GM12878 (cell line): ENCODE results near the gene BMP8B.

Experiments
- EZH2 ChIP-seq: IDR thresholded peaks from 2 replicates; pipeline ENCODE4 v1.6.1; 2012; ENCODE audit warnings: low read depth, mild to moderate bottlenecking, control low read depth, inconsistent platforms, low read length, borderline replicate concordance; ENCODE audit not compliant: control insufficient read depth
- MXI1 ChIP-seq: fragments of 150-350 bp; IDR thresholded peaks from 2 replicates; pipeline ENCODE4 v1.6.1; 2011; ENCODE audit warnings: low read depth, mild to moderate bottlenecking, inconsistent platforms, low read length, improper control_type of control experiment
- NFIC ChIP-seq: IDR thresholded peaks from 2 replicates; pipeline ENCODE4 v1.6.1; 2012; ENCODE audit warnings: low read depth, mild to moderate bottlenecking, inconsistent platforms, low read length, moderate library complexity
- NR2C1 ChIP-seq: fragments of 450-650 bp; IDR thresholded peaks from 2 replicates; pipeline ENCODE4 v1.6.1; 2017; ENCODE audit warnings: antibody characterized with exemption, mild to moderate bottlenecking, moderate library complexity
- POLR2AphosphoS5 ChIP-seq: IDR thresholded peaks from 2 replicates; pipeline ENCODE4 v1.6.1; 2011; ENCODE audit warnings: mild to moderate bottlenecking, low read length, inconsistent platforms
- RELB ChIP-seq: fragments of 450-650 bp; IDR thresholded peaks from 2 replicates; pipeline ENCODE4 v1.6.1; 2017; ENCODE audit warnings: low read depth, mild to moderate bottlenecking, moderate library complexity
- YY1 ChIP-seq: IDR thresholded peaks from 2 replicates; pipeline ENCODE4 v1.6.1; 2011; ENCODE audit warnings: low read depth, mild to moderate bottlenecking, low read length
- TF ChIP-seq, protein P1 (sequence below): fragments of 150-350 bp; IDR thresholded peaks from 2 replicates; pipeline ENCODE4 v1.6.1; 2016; ENCODE audit warnings: low read depth, low read length

DNA sequence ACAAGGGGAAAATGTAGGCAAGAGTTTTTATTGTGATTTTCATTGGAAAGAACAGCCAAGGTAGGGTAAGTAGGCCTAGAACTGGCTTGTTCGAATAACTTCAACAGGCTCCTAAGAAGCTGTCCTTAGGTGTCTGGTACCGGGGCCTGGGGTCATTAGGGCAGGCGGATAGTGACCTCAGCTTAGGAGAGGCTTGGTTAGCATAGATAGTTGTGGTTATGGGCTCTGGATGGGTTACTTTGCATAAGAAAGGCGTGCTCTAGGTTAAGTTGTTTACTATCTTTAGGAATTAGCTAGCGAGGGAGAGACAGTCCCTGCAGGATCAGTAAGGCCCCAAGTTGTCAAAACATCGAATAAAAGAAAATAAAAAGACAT, 76.7 kb downstream of the BMP8B start:
- TF ChIP-seq YY1: no peak
- no peak for TF ChIP-seq RELB
- TF ChIP-seq POLR2AphosphoS5: no peak
- no peak for TF ChIP-seq NFIC
- TF ChIP-seq NR2C1: no peak
- TF ChIP-seq, protein P1, sequence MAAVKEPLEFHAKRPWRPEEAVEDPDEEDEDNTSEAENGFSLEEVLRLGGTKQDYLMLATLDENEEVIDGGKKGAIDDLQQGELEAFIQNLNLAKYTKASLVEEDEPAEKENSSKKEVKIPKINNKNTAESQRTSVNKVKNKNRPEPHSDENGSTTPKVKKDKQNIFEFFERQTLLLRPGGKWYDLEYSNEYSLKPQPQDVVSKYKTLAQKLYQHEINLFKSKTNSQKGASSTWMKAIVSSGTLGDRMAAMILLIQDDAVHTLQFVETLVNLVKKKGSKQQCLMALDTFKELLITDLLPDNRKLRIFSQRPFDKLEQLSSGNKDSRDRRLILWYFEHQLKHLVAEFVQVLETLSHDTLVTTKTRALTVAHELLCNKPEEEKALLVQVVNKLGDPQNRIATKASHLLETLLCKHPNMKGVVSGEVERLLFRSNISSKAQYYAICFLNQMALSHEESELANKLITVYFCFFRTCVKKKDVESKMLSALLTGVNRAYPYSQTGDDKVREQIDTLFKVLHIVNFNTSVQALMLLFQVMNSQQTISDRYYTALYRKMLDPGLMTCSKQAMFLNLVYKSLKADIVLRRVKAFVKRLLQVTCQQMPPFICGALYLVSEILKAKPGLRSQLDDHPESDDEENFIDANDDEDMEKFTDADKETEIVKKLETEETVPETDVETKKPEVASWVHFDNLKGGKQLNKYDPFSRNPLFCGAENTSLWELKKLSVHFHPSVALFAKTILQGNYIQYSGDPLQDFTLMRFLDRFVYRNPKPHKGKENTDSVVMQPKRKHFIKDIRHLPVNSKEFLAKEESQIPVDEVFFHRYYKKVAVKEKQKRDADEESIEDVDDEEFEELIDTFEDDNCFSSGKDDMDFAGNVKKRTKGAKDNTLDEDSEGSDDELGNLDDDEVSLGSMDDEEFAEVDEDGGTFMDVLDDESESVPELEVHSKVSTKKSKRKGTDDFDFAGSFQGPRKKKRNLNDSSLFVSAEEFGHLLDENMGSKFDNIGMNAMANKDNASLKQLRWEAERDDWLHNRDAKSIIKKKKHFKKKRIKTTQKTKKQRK: no peak
- no peak for TF ChIP-seq MXI1
- TF ChIP-seq EZH2: no peak
